Measurements from ENCODE around the gene IRX2. TPM values are rescaled to one million over a fixed set of nuclear protein-coding genes. Genes with fewer than 3 reads are reported as not detected.

The IRX2 gene
- total and polyA plus RNA-seq, 2 donors (not counting 1 experiment from before 2014, with no cell fraction given), result not detected

- intact Hi-C loops (cut with micrococcal nuclease), result no loop called here
- POLR2A ChIA-PET, result no interaction called here
- Histone ChIP-seq H2AFZ (ENCODE audit: insufficient read depth, low read depth, low read length, poor library complexity, severe bottlenecking) (no peak overlapping the region), H3K79me2 (ENCODE audit: control insufficient read depth, insufficient read depth, low read length) (no peaks in the 10 kb centered on the region), H3K27ac (ENCODE audit: low read length in 2 of 2) (no peak overlapping the region), H3K4me3 (ENCODE audit: control extremely low read depth in 1 of 5, extremely low read depth in 1 of 5, insufficient read depth in 1 of 5, low read depth in 2 of 5, low read length in 4 of 5) (no peak overlapping the region), H3K4me2 (replicated peaks; ENCODE audit: low read depth, low read length, poor library complexity, severe bottlenecking) (no peak overlapping the region), H3K9ac (ENCODE audit: low read length) (no peak overlapping the region), H4K20me1 (ENCODE audit: control insufficient read depth, insufficient read depth, low read length, poor library complexity, severe bottlenecking) (no peaks in the 10 kb centered on the region), H3K27me3 (replicated peaks in 1 of 4; ENCODE audit: control extremely low read depth in 1 of 4, control insufficient read depth in 3 of 4, insufficient read depth in 4 of 4, low read length in 3 of 4) (no peaks in the 10 kb centered on the region), H3K4me1 (ENCODE audit: control insufficient read depth in 2 of 2, insufficient read depth in 2 of 2, low read length in 2 of 2) (no peaks in the 10 kb centered on the region), H3K9me3 (ENCODE audit: control extremely low read depth in 1 of 3, control insufficient read depth in 2 of 3, insufficient read depth in 1 of 3, low read length in 2 of 3) (peaks cover 0 to 15% (median 2%) of the 10 kb centered on the region in 3 donors), H3K36me3 (replicated peaks in 1 of 2; ENCODE audit: control extremely low read depth in 1 of 2, control insufficient read depth in 1 of 2, extremely low read depth in 1 of 2, insufficient read depth in 2 of 2, low read length in 1 of 2) (no peaks in the 10 kb centered on the region)
- no peaks in the 10 kb centered on the region for H3K27me3 Mint-ChIP-seq
- no peak overlapping the region for H3K4me3 Mint-ChIP-seq
- TF ChIP-seq, protein P1, sequence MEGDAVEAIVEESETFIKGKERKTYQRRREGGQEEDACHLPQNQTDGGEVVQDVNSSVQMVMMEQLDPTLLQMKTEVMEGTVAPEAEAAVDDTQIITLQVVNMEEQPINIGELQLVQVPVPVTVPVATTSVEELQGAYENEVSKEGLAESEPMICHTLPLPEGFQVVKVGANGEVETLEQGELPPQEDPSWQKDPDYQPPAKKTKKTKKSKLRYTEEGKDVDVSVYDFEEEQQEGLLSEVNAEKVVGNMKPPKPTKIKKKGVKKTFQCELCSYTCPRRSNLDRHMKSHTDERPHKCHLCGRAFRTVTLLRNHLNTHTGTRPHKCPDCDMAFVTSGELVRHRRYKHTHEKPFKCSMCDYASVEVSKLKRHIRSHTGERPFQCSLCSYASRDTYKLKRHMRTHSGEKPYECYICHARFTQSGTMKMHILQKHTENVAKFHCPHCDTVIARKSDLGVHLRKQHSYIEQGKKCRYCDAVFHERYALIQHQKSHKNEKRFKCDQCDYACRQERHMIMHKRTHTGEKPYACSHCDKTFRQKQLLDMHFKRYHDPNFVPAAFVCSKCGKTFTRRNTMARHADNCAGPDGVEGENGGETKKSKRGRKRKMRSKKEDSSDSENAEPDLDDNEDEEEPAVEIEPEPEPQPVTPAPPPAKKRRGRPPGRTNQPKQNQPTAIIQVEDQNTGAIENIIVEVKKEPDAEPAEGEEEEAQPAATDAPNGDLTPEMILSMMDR (IDR thresholded peaks at IDR 0.05), result no peak
- no peak for TF ChIP-seq EZH2 (IDR thresholded peaks at IDR 0.05; ENCODE audit: borderline replicate concordance, insufficient read depth, low read depth, low read length, poor library complexity, severe bottlenecking)
- CTCF ChIA-PET, result no interaction called here
- no peaks in the 10 kb centered on the region for H3K4me1 Mint-ChIP-seq
- DNase-seq (no peak), ATAC-seq (ENCODE audit: low read depth) (no peak)
- H3K9me3 Mint-ChIP-seq (ENCODE audit: insufficient read depth), result no peaks in the 10 kb centered on the region
- WGBS (ENCODE audit: insufficient coverage), result 65% methylated on average over 15 of the region's 20 CpGs
- no peak overlapping the region for H3K27ac Mint-ChIP-seq
These were observed 25.1 kb upstream of the IRX2 start for GRCh38 chr5:2776337-2777302.

- Histone ChIP-seq H3K4me2 (replicated peaks; ENCODE audit: low read depth, low read length, poor library complexity, severe bottlenecking) (no peak overlapping the region), H3K4me1 (ENCODE audit: control insufficient read depth in 2 of 2, insufficient read depth in 2 of 2, low read length in 2 of 2) (no peaks in the 10 kb centered on the region), H3K27me3 (replicated peaks in 1 of 4; ENCODE audit: control extremely low read depth in 1 of 4, control insufficient read depth in 3 of 4, insufficient read depth in 4 of 4, low read length in 3 of 4) (no peaks in the 10 kb centered on the region), H3K9ac (ENCODE audit: low read length) (no peak overlapping the region), H3K79me2 (ENCODE audit: control insufficient read depth, insufficient read depth, low read length) (no peaks in the 10 kb centered on the region), H4K20me1 (ENCODE audit: control insufficient read depth, insufficient read depth, low read length, poor library complexity, severe bottlenecking) (no peaks in the 10 kb centered on the region), H3K27ac (ENCODE audit: low read length in 2 of 2) (no peak overlapping the region), H3K9me3 (ENCODE audit: control extremely low read depth in 1 of 3, control insufficient read depth in 2 of 3, insufficient read depth in 1 of 3, low read length in 2 of 3) (peaks cover 0 to 5% (median 2%) of the 10 kb centered on the region in 3 donors), H3K36me3 (replicated peaks in 1 of 2; ENCODE audit: control extremely low read depth in 1 of 2, control insufficient read depth in 1 of 2, extremely low read depth in 1 of 2, insufficient read depth in 2 of 2, low read length in 1 of 2) (no peaks in the 10 kb centered on the region), H2AFZ (ENCODE audit: insufficient read depth, low read depth, low read length, poor library complexity, severe bottlenecking) (no peak overlapping the region), H3K4me3 (ENCODE audit: control extremely low read depth in 1 of 5, extremely low read depth in 1 of 5, insufficient read depth in 1 of 5, low read depth in 2 of 5, low read length in 4 of 5) (no peak overlapping the region)
- ATAC-seq (ENCODE audit: low read depth), result no peak
- DNase-seq, result no peak
- Mint-ChIP-seq H3K4me1 (no peaks in the 10 kb centered on the region), H3K9me3 (ENCODE audit: insufficient read depth) (no peaks in the 10 kb centered on the region), H3K4me3 (no peak overlapping the region), H3K27ac (no peak overlapping the region), H3K27me3 (no peaks in the 10 kb centered on the region)
- CTCF ChIA-PET, result no interaction called here
- 100% methylated on average over 4 of the region's 6 CpGs for WGBS (ENCODE audit: insufficient coverage)
- intact Hi-C loops (cut with micrococcal nuclease), result no loop called here
- TF ChIP-seq EZH2 (IDR thresholded peaks at IDR 0.05; ENCODE audit: borderline replicate concordance, insufficient read depth, low read depth, low read length, poor library complexity, severe bottlenecking), result no peak
- TF ChIP-seq, protein P1 (IDR thresholded peaks at IDR 0.05), result no peak
- POLR2A ChIA-PET, result no interaction called here
These were observed 21.9 kb upstream of the IRX2 start for GRCh38 chr5:2773327-2773726.
